H9 (cell line): Measurements from ENCODE around the gene MAN1B1. TPM values are rescaled to one million over a fixed set of nuclear protein-coding genes. Genes with fewer than 3 reads are reported as not detected.
A peak's percentile ranks its signal among the peaks of the same experiment; 100 is the strongest.

Source experiments
- DNase-seq: peaks from one replicate; pipeline ENCODE4 v3.0.0-alpha.2; 2017
- H2AFZ ChIP-seq: one replicate; pipeline ENCODE4 v1.6.1; 2013; ENCODE audit warnings: mild to moderate bottlenecking, low read length, control low read depth, moderate library complexity
- H2AK5ac ChIP-seq: 2 replicates; pipeline ENCODE4 v1.6.1; 2013; ENCODE audit warnings: low read length, control low read depth, mixed read lengths; ENCODE audit not compliant: insufficient read length
- H2BK120ac ChIP-seq: one replicate; pipeline ENCODE4 v1.6.1; 2013; ENCODE audit warnings: low read depth, mild to moderate bottlenecking, low read length, control low read depth, inconsistent platforms; ENCODE audit not compliant: poor library complexity, severe bottlenecking
- H2BK12ac ChIP-seq: 2 replicates; pipeline ENCODE4 v1.6.1; 2013; ENCODE audit warnings: low read length, control low read depth, mixed read lengths, low read depth; ENCODE audit not compliant: insufficient read length
- H2BK15ac ChIP-seq: 2 replicates; pipeline ENCODE4 v1.6.1; 2013; ENCODE audit warnings: low read depth, low read length, control low read depth
- H2BK20ac ChIP-seq: one replicate; pipeline ENCODE4 v1.6.1; 2013; ENCODE audit warnings: low read depth, mild to moderate bottlenecking, low read length, control low read depth, inconsistent platforms; ENCODE audit not compliant: poor library complexity, severe bottlenecking
- H2BK5ac ChIP-seq: 2 replicates; pipeline ENCODE4 v1.6.1; 2013; ENCODE audit warnings: low read length, control low read depth, mixed read lengths; ENCODE audit not compliant: insufficient read length
- H3K14ac ChIP-seq: 2 replicates; pipeline ENCODE4 v1.6.1; 2013; ENCODE audit warnings: low read length, control low read depth; ENCODE audit not compliant: insufficient read depth
- H3K18ac ChIP-seq: 2 replicates; pipeline ENCODE4 v1.6.1; 2013; ENCODE audit warnings: low read depth, mild to moderate bottlenecking, mixed read lengths, low read length, control low read depth; ENCODE audit not compliant: insufficient read length
- H3K23ac ChIP-seq: 2 replicates; pipeline ENCODE4 v1.6.1; 2013; ENCODE audit warnings: low read length, control low read depth, mixed read lengths, low read depth; ENCODE audit not compliant: insufficient read length
- H3K23me2 ChIP-seq: 2 replicates; pipeline ENCODE4 v1.6.1; 2013; ENCODE audit warnings: low read depth, mild to moderate bottlenecking, mixed read lengths, low read length, control low read depth; ENCODE audit not compliant: insufficient read length, poor library complexity, severe bottlenecking
- H3K27ac ChIP-seq: 2 replicates; pipeline ENCODE4 v1.5.1; 2013; ENCODE audit warnings: low read length, control low read depth, mixed read lengths, low read depth; ENCODE audit not compliant: insufficient read length
- H3K27me3 ChIP-seq: 2 replicates; pipeline ENCODE4 v1.6.1; 2013; ENCODE audit warnings: low read length, control low read depth, inconsistent platforms; ENCODE audit not compliant: insufficient read depth
- H3K4ac ChIP-seq: 2 replicates; pipeline ENCODE4 v1.6.1; 2013; ENCODE audit warnings: low read depth, mild to moderate bottlenecking, control low read depth, inconsistent platforms, low read length, moderate library complexity
- H3K4me1 ChIP-seq: 2 replicates; pipeline ENCODE4 v1.6.1; 2013; ENCODE audit warnings: low read length, control low read depth, inconsistent platforms; ENCODE audit not compliant: insufficient read depth
- H3K4me2 ChIP-seq: 2 replicates; pipeline ENCODE4 v1.6.1; 2013; ENCODE audit warnings: low read length, control low read depth, mixed read lengths; ENCODE audit not compliant: insufficient read length, insufficient read depth
- H3K56ac ChIP-seq: 2 replicates; pipeline ENCODE4 v1.6.1; 2013; ENCODE audit warnings: low read depth, mild to moderate bottlenecking, mixed read lengths, low read length, control low read depth; ENCODE audit not compliant: insufficient read length
- H3K79me1 ChIP-seq: 2 replicates; pipeline ENCODE4 v1.6.1; 2013; ENCODE audit warnings: low read depth, mild to moderate bottlenecking, moderate library complexity, low read length, control low read depth, inconsistent platforms; ENCODE audit not compliant: insufficient read depth, poor library complexity, severe bottlenecking
- H3K79me2 ChIP-seq: 2 replicates; pipeline ENCODE4 v1.6.1; 2013; ENCODE audit warnings: low read length, control low read depth, inconsistent platforms; ENCODE audit not compliant: insufficient read depth
- H3K9ac ChIP-seq: 2 replicates; pipeline ENCODE4 v1.6.1; 2013; ENCODE audit warnings: low read length, control low read depth, mixed read lengths; ENCODE audit not compliant: insufficient read length; ENCODE audit errors: extremely low read depth
- H3K9me3 ChIP-seq: one replicate; pipeline ENCODE4 v1.6.1; 2013; ENCODE audit warnings: low read depth, low read length, inconsistent platforms; ENCODE audit not compliant: control insufficient read depth
- H3T11ph ChIP-seq: one replicate; pipeline ENCODE4 v1.6.1; 2013; ENCODE audit warnings: mild to moderate bottlenecking, low read length, control low read depth, inconsistent platforms
- H4K20me1 ChIP-seq: one replicate; pipeline ENCODE4 v1.6.1; 2013; ENCODE audit not compliant: control insufficient read depth, insufficient read length, insufficient read depth
- H4K5ac ChIP-seq: 2 replicates; pipeline ENCODE4 v1.6.1; 2013; ENCODE audit warnings: low read depth, mild to moderate bottlenecking, mixed read lengths, low read length, control low read depth; ENCODE audit not compliant: insufficient read length
- H4K8ac ChIP-seq: replicated peaks from 2 replicates; pipeline ENCODE4 v1.6.1; 2013; ENCODE audit warnings: low read length, control low read depth, mixed read lengths, low read depth; ENCODE audit not compliant: insufficient read length
- H4K91ac ChIP-seq: 2 replicates; pipeline ENCODE4 v1.6.1; 2013; ENCODE audit warnings: low read depth, mild to moderate bottlenecking, moderate library complexity, mixed read lengths, low read length, control low read depth; ENCODE audit not compliant: insufficient read length
- H3K27ac Mint-ChIP-seq, 3 experiments: 2 replicates in 2 of 3; 3 replicates in 1 of 3; pipeline ENCODE4 v1.8.0; 2020 to 2021; ENCODE audit warnings: mixed read lengths in 3 of 3, mild to moderate bottlenecking in 1 of 3, moderate library complexity in 1 of 3
- H3K27me3 Mint-ChIP-seq: 2 replicates; pipeline ENCODE4 v1.8.0; 2021; ENCODE audit warnings: low read depth, mild to moderate bottlenecking, moderate library complexity, mixed read lengths
- H3K36me3 Mint-ChIP-seq, 3 experiments: 2 replicates in 2 of 3; 3 replicates in 1 of 3; pipeline ENCODE4 v1.8.0; 2020 to 2021; ENCODE audit warnings: low read depth in 3 of 3, mixed read lengths in 3 of 3; ENCODE audit not compliant: insufficient read depth in 1 of 3
- H3K4me1 Mint-ChIP-seq, 2 experiments: 2 replicates each; pipeline ENCODE4 v1.8.0; 2020; ENCODE audit warnings: mixed read lengths in 2 of 2
- H3K4me3 Mint-ChIP-seq, 2 experiments: 2 replicates in 1 of 2; 3 replicates in 1 of 2; pipeline ENCODE4 v1.8.0; 2020 to 2021; ENCODE audit warnings: mild to moderate bottlenecking in 2 of 2, mixed read lengths in 2 of 2, moderate library complexity in 1 of 2
- H3K9me3 Mint-ChIP-seq, 2 experiments: 2 replicates in 1 of 2; 3 replicates in 1 of 2; pipeline ENCODE4 v1.8.0; 2020; ENCODE audit warnings: mild to moderate bottlenecking in 2 of 2, mixed read lengths in 2 of 2, moderate library complexity in 1 of 2
- CTCF ChIP-seq: fragments of 200-600 bp; sonication (generic); conservative IDR thresholded peaks from 3 replicates; pipeline ENCODE4 v1.8.0; 2021; ENCODE audit warnings: antibody characterized with exemption, mild to moderate bottlenecking
- WGBS: extraction: QIAGEN DNeasy Blood & Tissue Kit; methylation state at CpG from one replicate; pipeline ENCODE4 v1.1.7; 2013; ENCODE audit warnings: missing lambda C conversion rate, low lambda C conversion rate, mixed read lengths; ENCODE audit not compliant: insufficient read length; ENCODE audit errors: extremely low coverage; 5-methylcytosine and 5-hydroxymethylcytosine counted together
- total RNA-seq: library from RNA; stranded (reverse); gene quantifications from 2 replicates; pipeline ENCODE4 v1.2.1, GENCODE V29; 2021

The MAN1B1 gene
- total RNA-seq, 1 experiment from 2014 or later, result 34.9 TPM

- Histone ChIP-seq H3K4ac (no peak overlapping the region), H2BK15ac (no peak overlapping the region), H3K23ac (no peak overlapping the region), H3K79me1 (no peaks in the 10 kb centered on the region), H3K23me2 (no peaks in the 10 kb centered on the region), H3K14ac (no peak overlapping the region), H2BK12ac (no peak overlapping the region), H3K4me1 (no peaks in the 10 kb centered on the region), H3K4me2 (no peak overlapping the region), H2AFZ (no peak overlapping the region), H2BK120ac (no peak overlapping the region), H4K20me1 (no peaks in the 10 kb centered on the region), H3K27ac (no peak overlapping the region), H3K27me3 (peaks cover 4% of the 10 kb centered on the region; the same call in 1 of the 2 replicates), H3K79me2 (no peaks in the 10 kb centered on the region), H4K8ac (no peak overlapping the region), H3K9me3 (no peaks in the 10 kb centered on the region), H2BK20ac (no peak overlapping the region), H3K9ac (no peak overlapping the region), H2BK5ac (no peak overlapping the region), H4K5ac (no peak overlapping the region), H3K56ac (no peak overlapping the region), H3T11ph (no peak overlapping the region), H3K18ac (no peak overlapping the region), H4K91ac (no peak overlapping the region), H2AK5ac (no peak overlapping the region)
- WGBS, result no CpG with 5 or more reads among the region's 66 CpGs
- TF ChIP-seq CTCF, result peak; percentile 21; the same call in 1 of the 3 replicates
- H3K27ac Mint-ChIP-seq, result no peak overlapping the region
- H3K4me3 Mint-ChIP-seq, result peak overlapping the region in 1 of 2 experiments; percentile 51; a peak in 3 of 5 replicates
- no peaks in the 10 kb centered on the region for H3K4me1 Mint-ChIP-seq
- peaks cover 0 to 6% (median 0%) of the 10 kb centered on the region in 3 experiments; a peak in 2 of 7 replicates for H3K36me3 Mint-ChIP-seq
- no peak for DNase-seq
- H3K9me3 Mint-ChIP-seq, result no peaks in the 10 kb centered on the region
- H3K27me3 Mint-ChIP-seq, result peaks cover 38% of the 10 kb centered on the region
Observed at GRCh38 chr9:137113385-137114159, 26.8 kb downstream of the MAN1B1 start.
